ENCODE measurements around the gene HOXB3.

Gene HOXB3

GRCh38 chr17:48586355-48587258, 3.4 kb downstream of the HOXB3 start:
- DNase-seq (ENCODE audit: low spot score): no peak

GRCh38 chr17:48584223-48584741, 5.8 kb downstream of the HOXB3 start:
- DNase-seq (ENCODE audit: low spot score): no peak

GRCh38 chr17:48583708-48584222, 6.3 kb downstream of the HOXB3 start:
- DNase-seq (ENCODE audit: low spot score): no peak

GRCh38 chr17:48582750-48583069, 7.3 kb downstream of the HOXB3 start:
- DNase-seq (ENCODE audit: low spot score): no peak

GRCh38 chr17:48579760-48580554, 10.1 kb downstream of the HOXB3 start:
- no peak for DNase-seq (ENCODE audit: low spot score)

- no peak for DNase-seq (ENCODE audit: low spot score)
Measured at GRCh38 chr17:48579471-48579759, 10.6 kb downstream of the HOXB3 start.

GRCh38 chr17:48578616-48579470, 11.2 kb downstream of the HOXB3 start:
- DNase-seq (ENCODE audit: low spot score): no peak

GRCh38 chr17:48577946-48578615, 12.0 kb downstream of the HOXB3 start, which contains the start of gene HOXB4:
TSS of gene HOXB4 (minus strand) at chr17:48578350. CDS start at chr17:48578319, 31 bp downstream.
- no peak for DNase-seq (ENCODE audit: low spot score)

- DNase-seq (ENCODE audit: low spot score): no peak
Measured at GRCh38 chr17:48577330-48577945, 12.6 kb downstream of the HOXB3 start.

GRCh38 chr17:48576479-48577309, 13.3 kb downstream of the HOXB3 start:
- DNase-seq (ENCODE audit: low spot score): no peak

GRCh38 chr17:48575673-48576478, 14.2 kb downstream of the HOXB3 start:
- no peak for DNase-seq (ENCODE audit: low spot score)

- DNase-seq (ENCODE audit: low spot score): no peak
Measured at GRCh38 chr17:48575066-48575582, 14.9 kb downstream of the HOXB3 start.

GRCh38 chr17:48574505-48575065, 15.5 kb downstream of the HOXB3 start:
- DNase-seq (ENCODE audit: low spot score): no peak

GRCh38 chr17:48571826-48572417, 18.1 kb downstream of the HOXB3 start:
- no peak for DNase-seq (ENCODE audit: low spot score)

- DNase-seq (ENCODE audit: low spot score): no peak
Measured at GRCh38 chr17:48571024-48571818, 18.8 kb downstream of the HOXB3 start.

GRCh38 chr17:48570325-48571023, 19.6 kb downstream of the HOXB3 start:
- no peak for DNase-seq (ENCODE audit: low spot score)
